Measurements from ENCODE around the gene PTPRA. TPM values are rescaled to one million over a fixed set of nuclear protein-coding genes. Genes with fewer than 3 reads are reported as not detected.
A peak's percentile ranks its signal among the peaks of the same experiment; 100 is the strongest.

The PTPRA gene
- polyA plus RNA-seq, 4 donors, result 7.4 to 48.1 (median 18.2) TPM

DNA sequence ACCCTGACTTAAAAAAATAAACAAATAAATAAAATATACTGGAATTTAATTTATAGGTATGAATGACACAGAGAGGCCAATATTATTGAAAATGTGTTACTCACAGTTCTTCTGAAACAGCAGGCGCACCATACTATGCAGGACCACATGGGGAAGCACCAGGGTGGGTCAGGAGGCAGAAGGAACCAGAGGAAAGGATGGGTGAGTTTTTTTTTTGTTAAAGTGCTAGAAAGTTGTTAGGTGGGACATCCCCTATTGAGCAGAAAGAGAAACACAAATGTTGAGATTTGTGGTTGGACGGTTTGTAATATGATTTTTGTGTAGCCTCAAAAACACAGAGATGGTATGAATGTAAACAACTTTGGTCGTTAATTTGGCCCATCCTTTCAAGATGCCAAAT lies 26.0 kb downstream of the PTPRA start:
- no peak for DNase-seq
- Histone ChIP-seq H3K4me3 (ENCODE audit: low read depth in 1 of 3, low read length in 3 of 3) (no peak overlapping the region), H3K27me3 (ENCODE audit: control insufficient read depth in 3 of 3, insufficient read depth in 3 of 3, low read length in 3 of 3) (no peaks in the 10 kb centered on the region), H3K36me3 (ENCODE audit: control insufficient read depth in 3 of 3, insufficient read depth in 2 of 3, low read depth in 1 of 3, low read length in 3 of 3) (peaks cover 0 to 6% (median 2%) of the 10 kb centered on the region in 3 donors), H3K27ac (ENCODE audit: low read depth in 1 of 3, low read length in 2 of 3) (no peak overlapping the region), H3K9me3 (ENCODE audit: control insufficient read depth in 2 of 2, insufficient read depth in 1 of 2, low read depth in 1 of 2, low read length in 1 of 2) (peaks cover 0 to 8% of the 10 kb centered on the region in 2 donors), H3K4me1 (ENCODE audit: control insufficient read depth in 3 of 3, insufficient read depth in 2 of 3, low read depth in 1 of 3, low read length in 2 of 3) (no peaks in the 10 kb centered on the region)
- WGBS, 3 donors, result 78 to 88% (median 80%) methylated on average over 3 of the region's 3 CpGs
- no peak for FAIRE-seq

DNA sequence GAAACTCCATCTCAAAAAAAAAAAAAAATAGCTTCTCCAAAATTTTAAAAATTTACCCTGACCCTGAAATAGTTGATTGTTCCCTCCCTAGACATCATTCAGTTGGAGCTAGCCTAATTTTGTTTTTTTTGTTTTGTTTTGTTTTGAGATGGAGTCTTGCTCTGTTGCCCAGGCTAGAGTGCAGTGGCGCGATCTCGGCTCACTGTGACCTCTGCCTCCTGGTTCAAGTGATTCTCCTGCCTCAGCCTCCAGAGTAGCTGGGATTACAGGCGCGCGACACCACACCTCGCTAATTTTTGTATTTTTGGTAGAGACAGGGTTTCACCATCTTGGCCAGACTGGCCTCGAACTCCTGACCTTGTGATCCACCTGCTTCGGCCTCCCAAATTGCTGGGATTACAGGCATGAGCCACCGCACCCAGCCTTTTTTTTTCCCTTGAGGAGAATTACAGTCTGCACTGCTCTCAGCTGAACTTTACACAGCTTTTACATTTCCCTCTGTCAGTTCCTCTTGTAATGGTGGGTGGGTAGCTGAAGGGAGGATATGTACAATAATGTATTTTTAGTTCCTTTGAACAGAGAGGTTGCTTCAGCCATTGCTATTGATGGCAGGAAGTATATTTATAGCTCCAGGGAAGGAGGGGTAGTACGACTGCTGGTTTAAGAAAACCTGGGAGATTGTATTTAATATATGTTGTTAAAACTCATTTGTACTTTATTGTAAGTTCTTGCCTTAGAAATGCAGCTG lies 27.7 kb downstream of the PTPRA start:
- no peaks in the 10 kb centered on the region for H3K9me3 ChIP-seq (ENCODE audit: control insufficient read depth in 2 of 2, insufficient read depth in 1 of 2, low read depth in 1 of 2, low read length in 1 of 2)
- H3K36me3 ChIP-seq (ENCODE audit: control insufficient read depth in 3 of 3, insufficient read depth in 2 of 3, low read depth in 1 of 3, low read length in 3 of 3), result peaks cover 0 to 3% (median 2%) of the 10 kb centered on the region in 3 donors
- 77 to 91% (median 90%) methylated on average over 11 of the region's 11 CpGs for WGBS, 3 donors
- no peak for FAIRE-seq
- no peaks in the 10 kb centered on the region for H3K4me1 ChIP-seq (ENCODE audit: control insufficient read depth in 3 of 3, insufficient read depth in 2 of 3, low read depth in 1 of 3, low read length in 2 of 3)
- H3K4me3 ChIP-seq (ENCODE audit: low read depth in 1 of 3, low read length in 3 of 3), result no peak overlapping the region
- H3K27me3 ChIP-seq (ENCODE audit: control insufficient read depth in 3 of 3, insufficient read depth in 3 of 3, low read length in 3 of 3), result no peaks in the 10 kb centered on the region
- DNase-seq, result no peak
- no peak overlapping the region for H3K27ac ChIP-seq (ENCODE audit: low read depth in 1 of 3, low read length in 2 of 3)

GRCh38 chr20:2902291-2902690 lies 29.0 kb downstream of the PTPRA start:
- 0 to 80% (median 15%) methylated on average over 1 of the region's 1 CpG for WGBS, 3 donors

GRCh38 chr20:2902818-2903217 lies 29.5 kb downstream of the PTPRA start:
- Histone ChIP-seq H3K4me1 (ENCODE audit: control insufficient read depth in 3 of 3, insufficient read depth in 2 of 3, low read depth in 1 of 3, low read length in 2 of 3) (no peaks in the 10 kb centered on the region), H3K27me3 (ENCODE audit: control insufficient read depth in 3 of 3, insufficient read depth in 3 of 3, low read length in 3 of 3) (no peaks in the 10 kb centered on the region), H3K4me3 (ENCODE audit: low read depth in 1 of 3, low read length in 3 of 3) (no peak overlapping the region), H3K36me3 (ENCODE audit: control insufficient read depth in 3 of 3, insufficient read depth in 2 of 3, low read depth in 1 of 3, low read length in 3 of 3) (peaks cover 0 to 3% (median 2%) of the 10 kb centered on the region in 3 donors), H3K9me3 (ENCODE audit: control insufficient read depth in 2 of 2, insufficient read depth in 1 of 2, low read depth in 1 of 2, low read length in 1 of 2) (no peaks in the 10 kb centered on the region), H3K27ac (ENCODE audit: low read depth in 1 of 3, low read length in 2 of 3) (no peak overlapping the region)
- 93 to 97% (median 97%) methylated on average over 3 of the region's 3 CpGs for WGBS, 3 donors
- no peak for FAIRE-seq
- no peak for DNase-seq

More at GRCh38 chr20:2902291-2902690, 29.0 kb downstream of the PTPRA start:
- H3K4me1 ChIP-seq (ENCODE audit: control insufficient read depth in 3 of 3, insufficient read depth in 2 of 3, low read depth in 1 of 3, low read length in 2 of 3), result no peaks in the 10 kb centered on the region
- H3K27ac ChIP-seq (ENCODE audit: low read depth in 1 of 3, low read length in 2 of 3), result no peak overlapping the region
- H3K9me3 ChIP-seq (ENCODE audit: control insufficient read depth in 2 of 2, insufficient read depth in 1 of 2, low read depth in 1 of 2, low read length in 1 of 2), result no peaks in the 10 kb centered on the region
- FAIRE-seq (no peak), DNase-seq (no peak)
- H3K27me3 ChIP-seq (ENCODE audit: control insufficient read depth in 3 of 3, insufficient read depth in 3 of 3, low read length in 3 of 3), result no peaks in the 10 kb centered on the region
- peaks cover 0 to 3% (median 2%) of the 10 kb centered on the region in 3 donors for H3K36me3 ChIP-seq (ENCODE audit: control insufficient read depth in 3 of 3, insufficient read depth in 2 of 3, low read depth in 1 of 3, low read length in 3 of 3)
- H3K4me3 ChIP-seq (ENCODE audit: low read depth in 1 of 3, low read length in 3 of 3), result no peak overlapping the region

DNA sequence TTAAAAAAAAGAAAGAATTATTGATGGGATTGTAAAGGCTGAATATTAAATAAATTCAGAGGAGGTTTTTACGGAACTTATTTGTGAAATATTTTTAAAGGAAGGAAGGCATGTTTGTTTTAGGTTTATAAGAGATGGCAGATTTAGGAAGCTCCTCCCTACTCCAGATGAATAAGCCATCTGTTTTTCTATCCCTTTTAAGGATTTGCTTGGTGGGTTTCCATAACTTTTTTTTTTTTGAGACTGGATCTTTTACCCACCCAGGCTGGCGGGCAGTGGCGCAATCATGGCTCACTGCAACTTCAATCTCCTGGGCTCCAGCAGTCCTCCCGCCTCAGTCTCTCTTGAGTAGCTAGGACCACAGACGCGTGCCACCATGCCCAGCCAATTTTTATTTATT lies 30.4 kb downstream of the PTPRA start:
- Histone ChIP-seq H3K36me3 (ENCODE audit: control insufficient read depth in 3 of 3, insufficient read depth in 2 of 3, low read depth in 1 of 3, low read length in 3 of 3) (peaks cover 0 to 3% (median 2%) of the 10 kb centered on the region in 3 donors), H3K27me3 (ENCODE audit: control insufficient read depth in 3 of 3, insufficient read depth in 3 of 3, low read length in 3 of 3) (no peaks in the 10 kb centered on the region), H3K4me3 (ENCODE audit: low read depth in 1 of 3, low read length in 3 of 3) (no peak overlapping the region), H3K27ac (ENCODE audit: low read depth in 1 of 3, low read length in 2 of 3) (no peak overlapping the region), H3K4me1 (ENCODE audit: control insufficient read depth in 3 of 3, insufficient read depth in 2 of 3, low read depth in 1 of 3, low read length in 2 of 3) (no peaks in the 10 kb centered on the region), H3K9me3 (ENCODE audit: control insufficient read depth in 2 of 2, insufficient read depth in 1 of 2, low read depth in 1 of 2, low read length in 1 of 2) (no peaks in the 10 kb centered on the region)
- no peak for DNase-seq
- WGBS, 3 donors, result 97 to 99% (median 99%) methylated on average over 6 of the region's 6 CpGs
- no peak for FAIRE-seq

DNA sequence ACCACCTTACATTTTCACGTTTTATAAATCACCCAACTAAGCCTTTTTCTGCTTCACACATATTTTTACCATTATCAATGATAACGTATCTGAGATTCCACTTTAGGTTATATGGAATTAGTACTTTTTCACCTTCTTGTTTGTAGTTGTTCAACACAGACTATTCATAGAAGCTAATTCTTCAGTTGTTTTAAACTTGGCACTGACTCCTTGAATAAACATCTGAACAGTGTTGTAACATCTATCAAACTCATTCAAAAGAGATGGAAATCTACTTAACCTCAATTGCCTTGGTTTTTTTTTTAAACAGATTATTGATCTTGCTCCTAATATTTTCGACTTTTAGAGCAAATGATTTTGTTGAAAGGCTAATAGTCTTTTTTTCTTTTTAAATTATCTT lies 34.2 kb downstream of the PTPRA start:
- Histone ChIP-seq H3K27me3 (ENCODE audit: control insufficient read depth in 3 of 3, insufficient read depth in 3 of 3, low read length in 3 of 3) (no peaks in the 10 kb centered on the region), H3K4me1 (ENCODE audit: control insufficient read depth in 3 of 3, insufficient read depth in 2 of 3, low read depth in 1 of 3, low read length in 2 of 3) (no peaks in the 10 kb centered on the region), H3K9me3 (ENCODE audit: control insufficient read depth in 2 of 2, insufficient read depth in 1 of 2, low read depth in 1 of 2, low read length in 1 of 2) (no peaks in the 10 kb centered on the region), H3K36me3 (ENCODE audit: control insufficient read depth in 3 of 3, insufficient read depth in 2 of 3, low read depth in 1 of 3, low read length in 3 of 3) (peaks cover 0 to 2% (median 0%) of the 10 kb centered on the region in 3 donors), H3K27ac (ENCODE audit: low read depth in 1 of 3, low read length in 2 of 3) (no peak overlapping the region), H3K4me3 (ENCODE audit: low read depth in 1 of 3, low read length in 3 of 3) (no peak overlapping the region)
- 78 to 82% (median 78%) methylated on average over 3 of the region's 3 CpGs for WGBS, 3 donors
- no peak for DNase-seq
- FAIRE-seq, result peak; percentile 30

GRCh38 chr20:2909953-2910352 lies 36.7 kb downstream of the PTPRA start:
- Histone ChIP-seq H3K36me3 (ENCODE audit: control insufficient read depth in 3 of 3, insufficient read depth in 2 of 3, low read depth in 1 of 3, low read length in 3 of 3) (no peaks in the 10 kb centered on the region), H3K27me3 (ENCODE audit: control insufficient read depth in 3 of 3, insufficient read depth in 3 of 3, low read length in 3 of 3) (no peaks in the 10 kb centered on the region), H3K4me3 (ENCODE audit: low read depth in 1 of 3, low read length in 3 of 3) (no peak overlapping the region), H3K9me3 (ENCODE audit: control insufficient read depth in 2 of 2, insufficient read depth in 1 of 2, low read depth in 1 of 2, low read length in 1 of 2) (no peaks in the 10 kb centered on the region), H3K27ac (ENCODE audit: low read depth in 1 of 3, low read length in 2 of 3) (no peak overlapping the region), H3K4me1 (ENCODE audit: control insufficient read depth in 3 of 3, insufficient read depth in 2 of 3, low read depth in 1 of 3, low read length in 2 of 3) (no peaks in the 10 kb centered on the region)
- DNase-seq, result no peak
- 98 to 100% (median 100%) methylated on average over 2 of the region's 2 CpGs for WGBS, 3 donors
- FAIRE-seq, result no peak

GRCh38 chr20:2911200-2911599 lies 37.9 kb downstream of the PTPRA start:
- no peaks in the 10 kb centered on the region for H3K9me3 ChIP-seq (ENCODE audit: control insufficient read depth in 2 of 2, insufficient read depth in 1 of 2, low read depth in 1 of 2, low read length in 1 of 2)
- no peak for FAIRE-seq
- no peaks in the 10 kb centered on the region for H3K36me3 ChIP-seq (ENCODE audit: control insufficient read depth in 3 of 3, insufficient read depth in 2 of 3, low read depth in 1 of 3, low read length in 3 of 3)

GRCh38 chr20:2914160-2914559 lies 40.9 kb downstream of the PTPRA start:
- Histone ChIP-seq H3K36me3 (ENCODE audit: control insufficient read depth in 3 of 3, insufficient read depth in 2 of 3, low read depth in 1 of 3, low read length in 3 of 3) (no peaks in the 10 kb centered on the region), H3K9me3 (ENCODE audit: control insufficient read depth in 2 of 2, insufficient read depth in 1 of 2, low read depth in 1 of 2, low read length in 1 of 2) (no peaks in the 10 kb centered on the region), H3K27me3 (ENCODE audit: control insufficient read depth in 3 of 3, insufficient read depth in 3 of 3, low read length in 3 of 3) (no peaks in the 10 kb centered on the region), H3K27ac (ENCODE audit: low read depth in 1 of 3, low read length in 2 of 3) (no peak overlapping the region), H3K4me1 (ENCODE audit: control insufficient read depth in 3 of 3, insufficient read depth in 2 of 3, low read depth in 1 of 3, low read length in 2 of 3) (no peaks in the 10 kb centered on the region), H3K4me3 (ENCODE audit: low read depth in 1 of 3, low read length in 3 of 3) (no peak overlapping the region)
- DNase-seq (peak; percentile 54 to 56), FAIRE-seq (no peak)

More at GRCh38 chr20:2911200-2911599, 37.9 kb downstream of the PTPRA start:
- H3K4me3 ChIP-seq (ENCODE audit: low read depth in 1 of 3, low read length in 3 of 3), result no peak overlapping the region
- no peak for DNase-seq
- H3K27ac ChIP-seq (ENCODE audit: low read depth in 1 of 3, low read length in 2 of 3), result no peak overlapping the region
- no peaks in the 10 kb centered on the region for H3K27me3 ChIP-seq (ENCODE audit: control insufficient read depth in 3 of 3, insufficient read depth in 3 of 3, low read length in 3 of 3)
- no peaks in the 10 kb centered on the region for H3K4me1 ChIP-seq (ENCODE audit: control insufficient read depth in 3 of 3, insufficient read depth in 2 of 3, low read depth in 1 of 3, low read length in 2 of 3)

Data from small intestine (tissue), 7 donors.